ENCODE measurements around the gene SEPHS2. TPM values are rescaled to one million over a fixed set of nuclear protein-coding genes. Genes with fewer than 3 reads are reported as not detected.
A peak's percentile ranks its signal among the peaks of the same experiment; 100 is the strongest.
"Not testable (repeated sequence)": the region's sequence is repeated elsewhere in the genome, so short reads cannot be mapped to it uniquely, and the experiment has no call there.

Gene SEPHS2
- total and polyA plus RNA-seq, 2 donors (not counting 3 experiments of a cell fraction or from before 2014, with no cell fraction given): 22.9 to 32.8 TPM

DNA sequence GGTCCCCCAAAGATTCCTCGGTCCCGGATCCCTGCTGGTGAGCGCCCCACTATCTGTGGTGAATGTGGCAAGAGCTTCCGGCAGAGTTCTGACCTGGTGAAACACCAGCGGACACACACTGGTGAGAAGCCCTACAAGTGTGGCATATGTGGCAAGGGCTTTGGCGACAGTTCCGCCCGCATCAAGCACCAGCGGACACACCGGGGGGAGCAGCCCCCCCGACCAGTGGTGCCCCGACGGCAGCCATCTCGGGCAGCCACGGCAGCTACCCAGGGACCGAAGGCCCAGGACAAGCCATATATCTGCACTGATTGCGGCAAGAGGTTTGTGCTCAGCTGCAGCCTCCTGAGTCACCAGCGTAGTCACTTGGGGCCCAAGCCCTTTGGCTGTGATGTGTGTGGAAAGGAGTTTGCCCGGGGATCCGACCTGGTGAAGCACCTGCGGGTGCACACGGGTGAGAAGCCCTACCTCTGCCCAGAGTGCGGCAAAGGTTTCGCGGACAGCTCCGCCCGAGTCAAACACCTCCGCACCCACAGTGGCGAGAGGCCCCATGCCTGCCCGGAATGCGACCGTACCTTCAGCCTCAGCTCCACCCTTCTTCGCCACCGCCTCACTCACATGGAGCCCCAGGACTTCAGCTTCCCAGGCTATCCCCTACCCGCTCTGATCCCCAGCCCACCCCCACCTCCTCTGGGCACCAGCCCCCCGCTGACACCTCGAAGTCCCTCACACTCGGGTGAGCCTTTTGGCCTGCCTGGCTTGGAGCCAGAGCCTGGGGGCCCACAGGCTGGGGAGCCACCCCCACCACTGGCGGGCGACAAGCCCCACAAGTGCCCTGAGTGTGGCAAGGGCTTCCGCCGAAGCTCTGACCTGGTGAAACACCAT, 47.7 kb downstream of the SEPHS2 start:
- Histone ChIP-seq H3K9ac (replicated peaks; ENCODE audit: extremely low read depth, insufficient read depth, low read length) (no peak overlapping the region), H3K27ac (ENCODE audit: insufficient read depth, low read depth, low read length) (no peak overlapping the region), H3K9me3 (replicated peaks; ENCODE audit: control insufficient read depth, insufficient read depth, low read length) (no peaks in the 10 kb centered on the region), H3K9me1 (replicated peaks; ENCODE audit: control insufficient read depth, extremely low read depth, insufficient read depth, low read length) (no peaks in the 10 kb centered on the region), H3K27me3 (ENCODE audit: control insufficient read depth in 2 of 2, insufficient read depth in 2 of 2, low read length in 2 of 2) (no peaks in the 10 kb centered on the region), H4K20me1 (replicated peaks; ENCODE audit: control insufficient read depth, extremely low read depth, insufficient read depth, low read length) (no peaks in the 10 kb centered on the region), H3K4me2 (ENCODE audit: insufficient read depth, low read length) (no peak overlapping the region), H3K4me1 (ENCODE audit: control insufficient read depth, extremely low read depth, insufficient read depth, low read length) (peaks cover 21% of the 10 kb centered on the region), H3K36me3 (ENCODE audit: control insufficient read depth in 2 of 2, extremely low read depth in 1 of 2, insufficient read depth in 2 of 2, low read length in 2 of 2) (peaks cover 0 to 19% of the 10 kb centered on the region in 2 experiments), H3K4me3 (replicated peaks in 1 of 3; ENCODE audit: insufficient read depth in 1 of 3, low read depth in 1 of 3, low read length in 3 of 3) (no peak overlapping the region), H2AFZ (ENCODE audit: low read depth, low read length) (no peak overlapping the region), H3K79me2 (ENCODE audit: control insufficient read depth, insufficient read depth, low read length) (peaks cover 9% of the 10 kb centered on the region)
- TF ChIP-seq, protein P1, sequence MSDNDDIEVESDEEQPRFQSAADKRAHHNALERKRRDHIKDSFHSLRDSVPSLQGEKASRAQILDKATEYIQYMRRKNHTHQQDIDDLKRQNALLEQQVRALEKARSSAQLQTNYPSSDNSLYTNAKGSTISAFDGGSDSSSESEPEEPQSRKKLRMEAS (IDR thresholded peaks at IDR 0.05; ENCODE audit: insufficient read depth, insufficient read length): no peak
- no peak for TF ChIP-seq EZH2 (IDR thresholded peaks at IDR 0.05; ENCODE audit: borderline replicate concordance, low read depth, low read length, severe bottlenecking)
- intact Hi-C loops (cut with micrococcal nuclease): no loop called here
- dilution Hi-C loops (cut with MboI; ENCODE audit: extremely low pct_ligation_motif_present, low sequenced_read_pairs): no loop called here
- CTCF ChIA-PET: no interaction called here
- BruUV-seq (replicated peaks): no TSS peak
- POLR2A ChIA-PET: interaction anchor here (0.6 kb wide), 1 partner anchor 41 kb away, joined by 3 read pairs; no protein-coding TSS in a partner anchor
- FAIRE-seq (no peak), DNase-seq (ENCODE audit: low read depth, low spot score) (no peak)

- Histone ChIP-seq H3K4me2 (ENCODE audit: insufficient read depth, low read length) (no peak overlapping the region), H3K79me2 (ENCODE audit: control insufficient read depth, insufficient read depth, low read length) (peaks cover 9% of the 10 kb centered on the region), H3K9me3 (replicated peaks; ENCODE audit: control insufficient read depth, insufficient read depth, low read length) (no peaks in the 10 kb centered on the region), H3K9ac (replicated peaks; ENCODE audit: extremely low read depth, insufficient read depth, low read length) (no peak overlapping the region), H3K4me1 (ENCODE audit: control insufficient read depth, extremely low read depth, insufficient read depth, low read length) (peaks cover 21% of the 10 kb centered on the region), H4K20me1 (replicated peaks; ENCODE audit: control insufficient read depth, extremely low read depth, insufficient read depth, low read length) (no peaks in the 10 kb centered on the region), H3K9me1 (replicated peaks; ENCODE audit: control insufficient read depth, extremely low read depth, insufficient read depth, low read length) (no peaks in the 10 kb centered on the region), H2AFZ (ENCODE audit: low read depth, low read length) (no peak overlapping the region), H3K27me3 (ENCODE audit: control insufficient read depth in 2 of 2, insufficient read depth in 2 of 2, low read length in 2 of 2) (no peaks in the 10 kb centered on the region), H3K36me3 (ENCODE audit: control insufficient read depth in 2 of 2, extremely low read depth in 1 of 2, insufficient read depth in 2 of 2, low read length in 2 of 2) (peaks cover 0 to 19% of the 10 kb centered on the region in 2 experiments), H3K27ac (ENCODE audit: insufficient read depth, low read depth, low read length) (no peak overlapping the region), H3K4me3 (replicated peaks in 1 of 3; ENCODE audit: insufficient read depth in 1 of 3, low read depth in 1 of 3, low read length in 3 of 3) (no peak overlapping the region)
- ChIA-PET CTCF (interaction anchor here (0.6 kb wide), 1 partner anchor 237 kb away, joined by 3 read pairs; no protein-coding TSS in a partner anchor), POLR2A (interaction anchor here (0.6 kb wide), 1 partner anchor 275 kb away, joined by 3 read pairs; no protein-coding TSS in a partner anchor)
- dilution Hi-C loops (cut with MboI; ENCODE audit: extremely low pct_ligation_motif_present, low sequenced_read_pairs): no loop called here
- FAIRE-seq (no peak), DNase-seq (ENCODE audit: low read depth, low spot score) (no peak)
- TF ChIP-seq POLR2AphosphoS5 (IDR thresholded peaks at IDR 0.05; ENCODE audit: insufficient read depth, low read depth, low read length): no peak
- intact Hi-C loops (cut with micrococcal nuclease): no loop called here
- no TSS peak for BruUV-seq (replicated peaks)
Measured at GRCh38 chr16:30397056-30397455, 48.6 kb downstream of the SEPHS2 start.

DNA sequence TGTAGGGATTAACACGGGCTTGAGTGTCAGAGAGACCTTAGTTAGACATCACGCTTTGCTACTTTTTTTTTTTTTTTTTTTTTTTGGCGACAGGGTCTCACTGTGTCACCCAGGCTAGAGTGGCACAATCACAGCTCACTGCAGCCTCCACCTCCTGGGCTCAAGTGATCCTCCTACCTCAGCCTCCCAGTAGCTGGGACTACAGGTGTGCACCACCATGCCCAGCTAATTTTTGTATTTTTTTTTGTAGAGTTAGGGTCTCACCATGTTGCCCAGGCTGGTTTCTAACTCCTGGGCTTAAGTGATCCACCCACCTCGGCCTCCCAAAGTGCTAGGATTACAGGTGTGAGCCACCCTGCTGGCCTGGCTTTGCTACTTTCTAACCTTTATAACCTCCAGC, 49.0 kb downstream of the SEPHS2 start:
- Histone ChIP-seq H3K4me1 (ENCODE audit: control insufficient read depth, extremely low read depth, insufficient read depth, low read length) (peaks cover 21% of the 10 kb centered on the region), H3K4me2 (ENCODE audit: insufficient read depth, low read length) (peak overlapping the region; percentile 94), H3K4me3 (replicated peaks in 1 of 3; ENCODE audit: insufficient read depth in 1 of 3, low read depth in 1 of 3, low read length in 3 of 3) (peak overlapping the region in 1 of 3 experiments; percentile 85), H3K36me3 (ENCODE audit: control insufficient read depth in 2 of 2, extremely low read depth in 1 of 2, insufficient read depth in 2 of 2, low read length in 2 of 2) (peaks cover 0 to 19% of the 10 kb centered on the region in 2 experiments)
- H3K27me3 ChIP-seq (ENCODE audit: control insufficient read depth in 2 of 2, insufficient read depth in 2 of 2, low read length in 2 of 2); H3K9me3 ChIP-seq (replicated peaks; ENCODE audit: control insufficient read depth, insufficient read depth, low read length); dilution Hi-C loops (cut with MboI; ENCODE audit: extremely low pct_ligation_motif_present, low sequenced_read_pairs); H2AFZ ChIP-seq (ENCODE audit: low read depth, low read length); H3K79me2 ChIP-seq (ENCODE audit: control insufficient read depth, insufficient read depth, low read length); intact Hi-C loops (cut with micrococcal nuclease); BruUV-seq (replicated peaks); H3K27ac ChIP-seq (ENCODE audit: insufficient read depth, low read depth, low read length); DNase-seq (ENCODE audit: low read depth, low spot score); H3K9ac ChIP-seq (replicated peaks; ENCODE audit: extremely low read depth, insufficient read depth, low read length); H3K9me1 ChIP-seq (replicated peaks; ENCODE audit: control insufficient read depth, extremely low read depth, insufficient read depth, low read length); H4K20me1 ChIP-seq (replicated peaks; ENCODE audit: control insufficient read depth, extremely low read depth, insufficient read depth, low read length); FAIRE-seq: not testable (repeated sequence)
- ChIA-PET POLR2A (interaction anchor here (0.5 to 2.4 kb wide), 3 partner anchors 26 to 276 kb away, joined by 3 to 7 read pairs (median 4); partner anchors contain the start of gene TBC1D10B), CTCF (interaction anchor here (0.6 to 3.3 kb wide), 5 partner anchors 12 to 237 kb away, joined by 3 to 62 read pairs (median 5); partner anchors contain the start of genes DCTPP1 and ZNF771)
